Neural crest cell (in vitro differentiated cells): ENCODE results near the gene GPX3. TPM values are rescaled to one million over a fixed set of nuclear protein-coding genes. Genes with fewer than 3 reads are reported as not detected.

Experiments used
- DNase-seq: peaks from one replicate; pipeline ENCODE4 v3.0.0; 2021; ENCODE audit warnings: low read depth, mixed read lengths, low spot score
- H3K27ac Mint-ChIP-seq: one replicate; pipeline ENCODE4 v1.8.0; 2021; ENCODE audit warnings: mild to moderate bottlenecking, mixed read lengths; ENCODE audit not compliant: unreplicated experiment
- H3K27me3 Mint-ChIP-seq: 2 replicates; pipeline ENCODE4 v1.8.0; 2021; ENCODE audit warnings: low read depth, mild to moderate bottlenecking, mixed read lengths
- H3K36me3 Mint-ChIP-seq: 2 replicates; pipeline ENCODE4 v1.8.0; 2021; ENCODE audit warnings: low read depth, mild to moderate bottlenecking, mixed read lengths
- H3K4me1 Mint-ChIP-seq: 2 replicates; pipeline ENCODE4 v1.8.0; 2021; ENCODE audit warnings: mixed read lengths
- H3K4me3 Mint-ChIP-seq: one replicate; pipeline ENCODE4 v1.8.0; 2021; ENCODE audit warnings: mild to moderate bottlenecking, mixed read lengths
- H3K9me3 Mint-ChIP-seq: 2 replicates; pipeline ENCODE4 v1.8.0; 2021; ENCODE audit warnings: mixed read lengths
- total RNA-seq: library from RNA; stranded (reverse); gene quantifications from 2 replicates; pipeline ENCODE4 v1.2.1, GENCODE V29; 2021
- TF ChIP-seq, protein P1 (sequence below): fragments of 200-600 bp; sonication (generic); conservative IDR thresholded peaks from 2 replicates; pipeline ENCODE4 v1.5.0; 2021; ENCODE audit warnings: antibody characterized with exemption, mild to moderate bottlenecking

Gene GPX3
- total RNA-seq, 1 donor from 2014 or later, result 4.6 TPM

DNA sequence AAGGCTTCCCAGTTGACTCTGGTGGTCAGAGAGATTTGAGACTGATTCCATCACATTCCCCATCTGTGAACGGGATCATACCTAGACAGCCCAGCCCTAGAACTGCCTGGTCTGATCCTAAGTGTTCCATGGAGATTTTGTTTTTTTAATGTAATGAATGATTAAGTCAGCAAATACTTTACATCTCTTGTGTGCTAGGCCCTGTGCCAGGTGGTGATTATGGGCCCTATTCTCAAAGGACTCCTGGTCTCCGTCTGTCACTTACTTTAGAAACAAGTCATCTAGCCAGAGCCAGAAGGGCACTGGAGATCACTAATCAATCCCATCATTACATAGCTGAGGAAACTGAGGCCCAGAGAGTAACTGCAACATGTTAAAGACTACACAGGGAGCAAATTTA lies 1.1 kb upstream of the GPX3 start:
- no peaks in the 10 kb centered on the region for H3K36me3 Mint-ChIP-seq
- H3K27ac Mint-ChIP-seq, result no peak overlapping the region
- H3K9me3 Mint-ChIP-seq, result no peaks in the 10 kb centered on the region
- H3K27me3 Mint-ChIP-seq, result peaks cover 11% of the 10 kb centered on the region
- H3K4me1 Mint-ChIP-seq, result peaks cover 10% of the 10 kb centered on the region
- DNase-seq, result no peak
- TF ChIP-seq, protein P1, sequence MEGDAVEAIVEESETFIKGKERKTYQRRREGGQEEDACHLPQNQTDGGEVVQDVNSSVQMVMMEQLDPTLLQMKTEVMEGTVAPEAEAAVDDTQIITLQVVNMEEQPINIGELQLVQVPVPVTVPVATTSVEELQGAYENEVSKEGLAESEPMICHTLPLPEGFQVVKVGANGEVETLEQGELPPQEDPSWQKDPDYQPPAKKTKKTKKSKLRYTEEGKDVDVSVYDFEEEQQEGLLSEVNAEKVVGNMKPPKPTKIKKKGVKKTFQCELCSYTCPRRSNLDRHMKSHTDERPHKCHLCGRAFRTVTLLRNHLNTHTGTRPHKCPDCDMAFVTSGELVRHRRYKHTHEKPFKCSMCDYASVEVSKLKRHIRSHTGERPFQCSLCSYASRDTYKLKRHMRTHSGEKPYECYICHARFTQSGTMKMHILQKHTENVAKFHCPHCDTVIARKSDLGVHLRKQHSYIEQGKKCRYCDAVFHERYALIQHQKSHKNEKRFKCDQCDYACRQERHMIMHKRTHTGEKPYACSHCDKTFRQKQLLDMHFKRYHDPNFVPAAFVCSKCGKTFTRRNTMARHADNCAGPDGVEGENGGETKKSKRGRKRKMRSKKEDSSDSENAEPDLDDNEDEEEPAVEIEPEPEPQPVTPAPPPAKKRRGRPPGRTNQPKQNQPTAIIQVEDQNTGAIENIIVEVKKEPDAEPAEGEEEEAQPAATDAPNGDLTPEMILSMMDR, result no peak
- H3K4me3 Mint-ChIP-seq, result peak overlapping the region; percentile 41

DNA sequence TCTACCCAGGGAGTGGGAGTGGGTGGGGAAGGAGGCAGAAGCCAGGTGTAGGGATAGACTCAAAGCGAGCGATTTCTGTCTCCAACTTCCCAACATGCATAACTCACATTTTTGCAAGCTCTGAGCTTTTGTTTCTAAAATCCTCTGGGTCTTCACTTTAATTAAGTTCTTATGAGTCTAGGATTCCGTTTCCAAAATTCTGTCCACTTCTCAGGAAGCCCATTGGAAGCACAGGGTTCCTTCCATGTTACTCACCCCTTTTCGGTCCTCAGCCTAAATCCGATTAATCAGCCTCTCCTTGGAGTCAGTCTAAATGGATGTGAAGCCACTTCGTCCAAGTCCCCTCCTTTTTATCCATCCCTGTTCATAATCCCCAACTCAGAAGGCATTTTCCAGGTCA lies 1.4 kb downstream of the GPX3 start:
- TF ChIP-seq, protein P1, result no peak
- no peak for DNase-seq
- H3K27me3 Mint-ChIP-seq, result peaks cover 11% of the 10 kb centered on the region
- no peaks in the 10 kb centered on the region for H3K9me3 Mint-ChIP-seq
- H3K27ac Mint-ChIP-seq, result no peak overlapping the region
- H3K4me1 Mint-ChIP-seq, result peaks cover 10% of the 10 kb centered on the region
- peaks cover 3% of the 10 kb centered on the region for H3K36me3 Mint-ChIP-seq
- peak overlapping the region; percentile 56 for H3K4me3 Mint-ChIP-seq

DNA sequence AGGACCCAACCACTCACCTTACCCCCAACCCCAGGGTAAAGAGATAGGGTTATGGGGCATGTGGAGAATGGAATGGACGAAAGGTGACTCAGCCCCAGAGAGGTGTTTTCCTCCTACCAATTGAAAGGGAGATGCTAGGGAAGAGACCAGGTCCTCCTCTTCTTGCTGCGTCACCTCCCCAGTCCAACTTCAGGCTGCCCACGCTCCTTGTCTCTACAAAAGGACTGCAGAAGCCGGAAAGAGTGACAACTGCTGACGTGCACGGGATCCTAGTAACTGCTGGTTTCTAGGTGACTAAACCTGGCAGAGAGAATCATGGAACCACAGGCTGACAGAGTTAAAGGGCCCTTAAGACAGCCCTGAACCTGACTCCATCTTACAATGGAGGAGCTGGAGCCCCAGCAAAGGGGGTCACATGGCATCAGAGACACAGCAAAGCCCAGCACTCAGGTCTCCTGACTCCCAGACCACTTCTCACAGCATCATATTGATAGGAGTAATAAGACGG lies 2.2 kb downstream of the GPX3 start:
- no peaks in the 10 kb centered on the region for H3K9me3 Mint-ChIP-seq
- H3K4me1 Mint-ChIP-seq, result peaks cover 10% of the 10 kb centered on the region
- H3K27me3 Mint-ChIP-seq, result peaks cover 11% of the 10 kb centered on the region
- H3K4me3 Mint-ChIP-seq, result peak overlapping the region; percentile 56
- TF ChIP-seq, protein P1, result no peak
- peaks cover 3% of the 10 kb centered on the region for H3K36me3 Mint-ChIP-seq
- no peak overlapping the region for H3K27ac Mint-ChIP-seq
- DNase-seq, result no peak

DNA sequence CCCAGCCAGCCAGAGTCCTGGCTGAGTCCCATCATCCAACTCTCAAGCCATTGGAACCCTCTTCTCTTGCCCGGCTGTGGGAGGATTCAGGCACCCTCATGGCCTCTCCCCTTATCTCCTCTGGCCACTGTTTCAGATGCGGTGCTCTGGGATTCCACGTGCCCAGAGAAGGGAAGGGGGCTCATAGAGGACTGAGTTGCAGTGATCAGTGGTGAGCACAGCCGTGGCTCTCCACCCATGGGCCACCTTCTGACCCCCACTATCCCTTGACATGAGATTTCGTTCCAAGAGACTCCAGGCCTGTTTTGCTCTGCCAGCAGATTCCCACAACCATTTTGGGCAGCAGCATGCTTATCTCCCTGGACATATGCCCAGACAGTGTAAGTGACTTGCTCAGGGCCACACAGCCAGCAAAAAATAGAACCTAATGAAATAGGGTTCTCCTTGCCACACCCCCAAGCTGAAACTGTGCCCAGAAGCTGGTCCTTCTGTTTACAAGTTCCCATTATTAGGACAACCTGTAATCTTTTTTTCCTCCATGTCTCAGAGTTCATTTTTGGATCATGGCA lies 2.7 kb downstream of the GPX3 start:
- H3K9me3 Mint-ChIP-seq, result no peaks in the 10 kb centered on the region
- H3K27ac Mint-ChIP-seq, result no peak overlapping the region
- no peak overlapping the region for H3K4me3 Mint-ChIP-seq
- H3K36me3 Mint-ChIP-seq, result peaks cover 3% of the 10 kb centered on the region
- TF ChIP-seq, protein P1, result no peak
- DNase-seq, result no peak
- H3K4me1 Mint-ChIP-seq, result peaks cover 10% of the 10 kb centered on the region
- peaks cover 11% of the 10 kb centered on the region for H3K27me3 Mint-ChIP-seq

DNA sequence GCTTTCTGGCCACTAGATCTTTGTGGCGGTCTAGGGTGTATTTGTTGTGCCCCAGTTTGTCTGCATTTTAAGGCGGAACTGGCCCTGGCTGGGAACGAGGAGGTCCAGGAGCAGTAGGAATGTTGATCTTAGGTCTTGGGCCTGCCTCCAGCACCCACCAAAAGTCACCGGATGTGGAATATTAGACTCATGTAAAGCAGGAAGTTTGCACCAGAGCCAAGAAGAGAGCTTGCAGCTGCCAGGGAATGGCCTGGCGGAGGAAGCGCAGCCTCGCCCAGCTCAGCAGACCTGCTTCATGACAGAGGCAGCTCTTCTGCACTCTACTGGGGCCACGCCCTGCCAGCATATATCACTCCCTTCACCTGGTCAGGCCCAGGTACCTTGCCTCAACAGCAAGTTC lies 3.3 kb downstream of the GPX3 start:
- peaks cover 6% of the 10 kb centered on the region for H3K36me3 Mint-ChIP-seq
- no peak overlapping the region for H3K27ac Mint-ChIP-seq
- H3K9me3 Mint-ChIP-seq, result no peaks in the 10 kb centered on the region
- DNase-seq, result no peak
- peaks cover 11% of the 10 kb centered on the region for H3K27me3 Mint-ChIP-seq
- TF ChIP-seq, protein P1, result no peak
- no peak overlapping the region for H3K4me3 Mint-ChIP-seq
- peaks cover 10% of the 10 kb centered on the region for H3K4me1 Mint-ChIP-seq
